ENCODE measurements around the gene CFAP46. TPM values are rescaled to one million over a fixed set of nuclear protein-coding genes. Genes with fewer than 3 reads are reported as not detected.

CFAP46 gene
- total and polyA plus RNA-seq, 2 of the 8 experiments (the other 6 are each of a cell fraction or from before 2014, with no cell fraction given) = 2.6 to 4.8 TPM

- FAIRE-seq (no peak), DNase-seq (ENCODE audit: low read depth in 1 of 2, low spot score in 2 of 2) (no peak)
- Histone ChIP-seq H2AFZ (ENCODE audit: low read length) (no peak overlapping the region), H3K56ac (replicated peaks; ENCODE audit: insufficient read length, low read depth, low read length) (no peak overlapping the region), H3K23me2 (ENCODE audit: low read depth, low read length) (no peaks in the 10 kb centered on the region), H3K9me3 (ENCODE audit: insufficient read depth in 2 of 2, low read depth in 1 of 2, low read length in 1 of 2) (peaks cover 7% of the 10 kb centered on the region in 2 experiments; a peak in 3 of 4 replicates), H3K14ac (ENCODE audit: insufficient read length) (no peak overlapping the region), H3K36me3 (ENCODE audit: control insufficient read depth in 2 of 4, insufficient read depth in 4 of 4, low read length in 3 of 4) (no peaks in the 10 kb centered on the region), H3K79me1 (ENCODE audit: low read depth, low read length) (no peaks in the 10 kb centered on the region), H2BK120ac (replicated peaks; ENCODE audit: low read depth, low read length) (no peak overlapping the region), H3K18ac (ENCODE audit: extremely low read depth, low read length) (no peak overlapping the region), H2BK15ac (ENCODE audit: low read length) (no peak overlapping the region), H4K5ac (ENCODE audit: insufficient read length, low read depth, low read length) (no peak overlapping the region), H3K4me2 (ENCODE audit: insufficient read depth in 1 of 2, low read depth in 2 of 2, low read length in 2 of 2) (no peak overlapping the region), H2AK5ac (ENCODE audit: low read depth, low read length) (no peak overlapping the region), H3K9ac (replicated peaks in 1 of 4; ENCODE audit: extremely low read depth in 1 of 4, low read depth in 3 of 4, low read length in 3 of 4) (no peak overlapping the region), H3K4me1 (replicated peaks in 1 of 4; ENCODE audit: control insufficient read depth in 3 of 4, insufficient read depth in 4 of 4, low read length in 3 of 4) (no peaks in the 10 kb centered on the region), H4K20me1 (replicated peaks in 1 of 2; ENCODE audit: control insufficient read depth in 1 of 2, insufficient read depth in 2 of 2, low read length in 2 of 2) (no peaks in the 10 kb centered on the region), H3K23ac (ENCODE audit: insufficient read length) (no peak overlapping the region), H4K91ac (replicated peaks; ENCODE audit: insufficient read length, low read length) (no peak overlapping the region), H3K79me2 (ENCODE audit: control insufficient read depth in 1 of 2, insufficient read depth in 2 of 2, low read length in 2 of 2) (no peaks in the 10 kb centered on the region), H2BK20ac (ENCODE audit: low read length) (no peak overlapping the region), H2BK12ac (ENCODE audit: low read depth, low read length) (no peak overlapping the region), H3K4me3 (ENCODE audit: extremely low read depth in 1 of 4, insufficient read depth in 2 of 4, low read depth in 3 of 4, low read length in 4 of 4) (no peak overlapping the region), H4K8ac (ENCODE audit: extremely low read depth, insufficient read depth, low read length) (no peak overlapping the region), H3K4ac (replicated peaks; ENCODE audit: insufficient read length, low read depth, low read length) (no peak overlapping the region), H3K27ac (ENCODE audit: low read depth, low read length) (no peak overlapping the region), H2BK5ac (ENCODE audit: low read depth, low read length) (no peak overlapping the region), H3K27me3 (replicated peaks in 1 of 4; ENCODE audit: control insufficient read depth in 3 of 4, extremely low read depth in 1 of 4, insufficient read depth in 3 of 4, low read length in 3 of 4) (no peaks in the 10 kb centered on the region)
- TF ChIP-seq RNF2 (IDR thresholded peaks at IDR 0.05; ENCODE audit: borderline replicate concordance, low read depth, low read length, missing control alignments, poor library complexity, severe bottlenecking) (no peak), NRF1 (IDR thresholded peaks at IDR 0.05; ENCODE audit: low read depth, low read length) (no peak), BRCA1 (IDR thresholded peaks at IDR 0.05; ENCODE audit: low read depth, low read length) (no peak)
- TF ChIP-seq, protein P1, sequence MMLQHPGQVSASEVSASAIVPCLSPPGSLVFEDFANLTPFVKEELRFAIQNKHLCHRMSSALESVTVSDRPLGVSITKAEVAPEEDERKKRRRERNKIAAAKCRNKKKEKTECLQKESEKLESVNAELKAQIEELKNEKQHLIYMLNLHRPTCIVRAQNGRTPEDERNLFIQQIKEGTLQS (IDR thresholded peaks at IDR 0.05; ENCODE audit: insufficient read depth, low read depth, low read length) = no peak
- POLR2A ChIA-PET (ENCODE audit: partially characterized antibody) = no interaction called here
- 96% methylated on average over 5 of the region's 11 CpGs; no CpG with 5 or more reads in 1 of the 2 experiments for WGBS, 2 experiments (ENCODE audit: extremely low coverage in 1 of 2, insufficient coverage in 1 of 2, insufficient read length in 1 of 2, insufficient replicate concordance in 2 of 2, low coverage in 1 of 2, low lambda C conversion rate in 2 of 2, missing lambda C conversion rate in 1 of 2)
- CTCF ChIA-PET (ENCODE audit: partially characterized antibody) = no interaction called here
Observed at GRCh38 chr10:132799865-132800264, 142.5 kb downstream of the CFAP46 start.
